OCI-LY1 (cell line): Measurements from ENCODE around the gene ATP1A4.

ENCODE experiments used
- H2AFZ ChIP-seq: fragments of 200-600 bp; sonication (generic), shearing (Covaris generic); 2 replicates; pipeline ENCODE4 v1.6.0; 2014; ENCODE audit warnings: antibody characterized with exemption, mild to moderate bottlenecking, low read length
- H3F3A ChIP-seq: fragments of 200-600 bp; sonication (generic), shearing (Covaris generic); 2 replicates; pipeline ENCODE4 v1.6.0; 2014; ENCODE audit warnings: mild to moderate bottlenecking, antibody characterized with exemption, low read length, moderate library complexity; ENCODE audit not compliant: insufficient read depth
- H3K27ac ChIP-seq: fragments of 200-600 bp; sonication (generic); 2 replicates; pipeline ENCODE4 v1.5.1; 2014; ENCODE audit warnings: low read length, mixed run types, mild to moderate bottlenecking, low read depth; ENCODE audit not compliant: poor library complexity, severe bottlenecking
- H3K27me3 ChIP-seq: fragments of 200-600 bp; sonication (generic); 2 replicates; pipeline ENCODE4 v1.6.0; 2014; ENCODE audit warnings: antibody characterized with exemption, mild to moderate bottlenecking, low read length, moderate library complexity; ENCODE audit not compliant: insufficient read depth
- H3K36me3 ChIP-seq: fragments of 200-600 bp; sonication (generic); 2 replicates; pipeline ENCODE4 v1.6.1; 2014; ENCODE audit warnings: mild to moderate bottlenecking, antibody characterized with exemption, low read length, moderate library complexity, mixed read lengths; ENCODE audit not compliant: insufficient read depth
- H3K4me1 ChIP-seq: fragments of 200-600 bp; sonication (generic); 2 replicates; pipeline ENCODE4 v1.5.1; 2014; ENCODE audit warnings: mild to moderate bottlenecking, low read length, moderate library complexity; ENCODE audit not compliant: insufficient read depth, severe bottlenecking
- H3K4me2 ChIP-seq: fragments of 200-600 bp; sonication (generic), shearing (Covaris generic); 2 replicates; pipeline ENCODE4 v1.6.1; 2014; ENCODE audit warnings: low read length
- H3K4me3 ChIP-seq: fragments of 200-600 bp; sonication (generic); 2 replicates; pipeline ENCODE4 v1.5.1; 2014; ENCODE audit warnings: low read length, low read depth, mild to moderate bottlenecking, mixed read lengths; ENCODE audit not compliant: poor library complexity, severe bottlenecking
- H3K79me2 ChIP-seq: fragments of 200-600 bp; shearing (Covaris generic); 2 replicates; pipeline ENCODE4 v1.6.1; 2016; ENCODE audit warnings: mixed run types, low read length, mixed read lengths; ENCODE audit not compliant: insufficient read depth
- H3K9ac ChIP-seq: fragments of 200-600 bp; sonication (generic), shearing (Covaris generic); 2 replicates; pipeline ENCODE4 v1.6.1; 2014; ENCODE audit warnings: mild to moderate bottlenecking, low read length, mixed read lengths
- H3K9me2 ChIP-seq: fragments of 200-600 bp; sonication (generic), shearing (Covaris generic); 2 replicates; pipeline ENCODE4 v1.6.1; 2014; ENCODE audit warnings: low read depth, mild to moderate bottlenecking, low read length, mixed read lengths
- H3K9me3 ChIP-seq: fragments of 200-600 bp; shearing (Covaris generic); 2 replicates; pipeline ENCODE4 v1.6.1; 2014; ENCODE audit warnings: low read length, mixed read lengths
- H4K20me1 ChIP-seq: fragments of 200-600 bp; sonication (generic), shearing (Covaris generic); 2 replicates; pipeline ENCODE4 v1.6.0; 2016; ENCODE audit warnings: mild to moderate bottlenecking, low read length; ENCODE audit not compliant: insufficient read depth
- EZH2 ChIP-seq: fragments of 200-600 bp; sonication (generic), shearing (Covaris generic); IDR thresholded peaks from 2 replicates; pipeline ENCODE4 v1.8.0; 2017; ENCODE audit warnings: borderline replicate concordance, mixed run types, mild to moderate bottlenecking, antibody characterized with exemption, low read length, moderate library complexity, mixed read lengths
- TF ChIP-seq, protein P1 (sequence below): fragments of 200-600 bp; sonication (generic), shearing (Covaris generic); IDR thresholded peaks from 2 replicates; pipeline ENCODE4 v1.5.1; 2017; ENCODE audit warnings: mild to moderate bottlenecking, antibody characterized with exemption, low read length, moderate library complexity, mixed read lengths

The ATP1A4 gene

DNA sequence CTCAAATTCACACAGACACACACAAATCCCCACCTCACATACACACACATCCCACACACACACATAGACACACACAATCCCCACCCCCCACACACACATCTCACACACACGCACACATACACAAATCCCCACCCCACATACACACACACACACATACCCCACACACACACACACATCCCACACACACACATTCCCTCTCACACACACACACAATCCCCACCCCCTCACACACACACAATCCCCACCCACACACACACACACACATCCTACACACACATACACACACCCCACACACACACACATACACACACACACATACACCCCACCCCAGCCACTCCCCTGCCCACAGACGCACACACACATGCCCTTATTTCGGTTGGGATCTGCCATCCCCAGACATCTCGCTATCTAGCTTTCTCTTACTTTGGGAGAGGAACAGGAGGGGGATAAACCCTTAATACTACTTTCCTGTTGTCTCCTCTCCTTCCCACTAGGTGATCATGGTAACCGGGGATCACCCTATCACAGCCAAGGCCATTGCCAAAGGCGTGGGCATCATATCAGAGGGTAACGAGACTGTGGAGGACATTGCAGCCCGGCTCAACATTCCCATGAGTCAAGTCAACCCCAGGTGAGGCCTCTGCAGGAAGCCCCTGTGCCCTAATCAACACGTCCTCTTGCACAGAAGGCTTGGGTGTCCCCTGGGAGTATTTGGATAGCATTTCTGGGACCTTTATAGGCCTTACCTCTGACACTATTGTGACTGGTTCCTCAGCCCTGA, 17.2 kb upstream of the ATP1A4 start:
- Histone ChIP-seq H3K9me2 (no peaks in the 10 kb centered on the region), H3K4me3 (no peak overlapping the region), H3K27ac (no peak overlapping the region), H3K9me3 (no peaks in the 10 kb centered on the region), H3K79me2 (no peaks in the 10 kb centered on the region), H3K36me3 (no peaks in the 10 kb centered on the region), H4K20me1 (no peaks in the 10 kb centered on the region), H3K4me2 (no peak overlapping the region), H3F3A (no peaks in the 10 kb centered on the region), H3K4me1 (no peaks in the 10 kb centered on the region), H3K9ac (no peak overlapping the region), H3K27me3 (peaks cover 10% of the 10 kb centered on the region; the same call in 1 of the 2 replicates), H2AFZ (no peak overlapping the region)
- TF ChIP-seq, protein P1, sequence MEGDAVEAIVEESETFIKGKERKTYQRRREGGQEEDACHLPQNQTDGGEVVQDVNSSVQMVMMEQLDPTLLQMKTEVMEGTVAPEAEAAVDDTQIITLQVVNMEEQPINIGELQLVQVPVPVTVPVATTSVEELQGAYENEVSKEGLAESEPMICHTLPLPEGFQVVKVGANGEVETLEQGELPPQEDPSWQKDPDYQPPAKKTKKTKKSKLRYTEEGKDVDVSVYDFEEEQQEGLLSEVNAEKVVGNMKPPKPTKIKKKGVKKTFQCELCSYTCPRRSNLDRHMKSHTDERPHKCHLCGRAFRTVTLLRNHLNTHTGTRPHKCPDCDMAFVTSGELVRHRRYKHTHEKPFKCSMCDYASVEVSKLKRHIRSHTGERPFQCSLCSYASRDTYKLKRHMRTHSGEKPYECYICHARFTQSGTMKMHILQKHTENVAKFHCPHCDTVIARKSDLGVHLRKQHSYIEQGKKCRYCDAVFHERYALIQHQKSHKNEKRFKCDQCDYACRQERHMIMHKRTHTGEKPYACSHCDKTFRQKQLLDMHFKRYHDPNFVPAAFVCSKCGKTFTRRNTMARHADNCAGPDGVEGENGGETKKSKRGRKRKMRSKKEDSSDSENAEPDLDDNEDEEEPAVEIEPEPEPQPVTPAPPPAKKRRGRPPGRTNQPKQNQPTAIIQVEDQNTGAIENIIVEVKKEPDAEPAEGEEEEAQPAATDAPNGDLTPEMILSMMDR: no peak
- no peak for TF ChIP-seq EZH2

DNA sequence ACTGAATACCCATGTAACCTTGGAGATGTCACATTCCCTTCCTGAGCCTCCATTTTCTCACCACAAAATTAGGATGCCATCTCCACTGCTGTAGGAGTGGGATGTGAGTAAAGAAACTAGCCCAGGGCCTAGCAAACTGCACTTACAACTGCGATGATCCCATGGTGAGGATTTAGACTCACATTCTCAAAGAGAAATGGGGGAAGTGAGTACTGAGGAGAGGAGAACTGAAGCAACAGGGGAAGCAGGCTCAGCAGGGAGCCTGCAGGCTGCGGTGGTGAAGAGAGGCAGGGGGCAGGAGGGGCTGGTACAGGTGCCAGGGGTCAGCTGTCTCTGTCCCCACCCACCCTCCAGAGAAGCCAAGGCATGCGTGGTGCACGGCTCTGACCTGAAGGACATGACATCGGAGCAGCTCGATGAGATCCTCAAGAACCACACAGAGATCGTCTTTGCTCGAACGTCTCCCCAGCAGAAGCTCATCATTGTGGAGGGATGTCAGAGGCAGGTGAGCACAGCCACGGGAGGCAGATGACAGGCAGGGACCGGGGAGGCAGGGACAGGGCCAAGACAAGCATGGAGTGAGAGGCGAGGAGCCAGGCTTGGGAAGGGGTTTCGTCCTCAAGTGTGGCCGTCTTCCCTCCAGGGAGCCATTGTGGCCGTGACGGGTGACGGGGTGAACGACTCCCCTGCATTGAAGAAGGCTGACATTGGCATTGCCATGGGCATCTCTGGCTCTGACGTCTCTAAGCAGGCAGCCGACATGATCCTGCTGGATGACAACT, 16.4 kb upstream of the ATP1A4 start:
- no peaks in the 10 kb centered on the region for H3K36me3 ChIP-seq

DNA sequence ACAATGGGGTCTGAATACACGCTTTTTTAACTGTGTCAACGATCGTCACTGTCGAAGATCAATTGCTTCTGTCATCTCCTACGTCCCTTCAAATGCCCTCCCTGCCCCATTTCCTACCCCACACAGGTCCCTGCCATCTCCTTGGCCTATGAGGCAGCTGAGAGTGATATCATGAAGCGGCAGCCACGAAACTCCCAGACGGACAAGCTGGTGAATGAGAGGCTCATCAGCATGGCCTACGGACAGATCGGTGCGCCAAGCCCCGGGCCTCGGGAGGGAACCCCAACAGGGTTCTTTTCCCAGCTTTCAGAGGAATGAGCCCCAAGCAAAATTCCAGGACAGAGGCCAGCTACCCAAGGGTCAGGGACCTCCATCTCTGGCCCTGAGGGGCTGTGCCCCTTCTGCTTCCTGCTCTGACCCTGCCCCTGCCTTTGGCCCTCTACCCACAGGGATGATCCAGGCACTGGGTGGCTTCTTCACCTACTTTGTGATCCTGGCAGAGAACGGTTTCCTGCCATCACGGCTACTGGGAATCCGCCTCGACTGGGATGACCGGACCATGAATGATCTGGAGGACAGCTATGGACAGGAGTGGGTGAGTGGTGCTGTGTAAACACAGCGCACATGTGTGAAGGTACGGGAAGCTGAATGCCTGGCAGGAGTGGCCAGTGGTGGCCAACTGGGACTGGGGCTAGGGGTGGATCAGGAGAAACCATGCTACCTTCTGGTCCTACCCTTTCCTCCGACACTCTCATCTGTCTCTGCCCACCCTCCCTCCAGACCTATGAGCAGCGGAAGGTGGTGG, 15.1 kb upstream of the ATP1A4 start:
- TF ChIP-seq EZH2: no peak
- TF ChIP-seq, protein P1: no peak
- no peaks in the 10 kb centered on the region for H3K36me3 ChIP-seq
- no peaks in the 10 kb centered on the region for H4K20me1 ChIP-seq
- H3K27ac ChIP-seq: no peak overlapping the region
- H3K79me2 ChIP-seq: no peaks in the 10 kb centered on the region
- H3K9ac ChIP-seq: no peak overlapping the region
- H3K4me1 ChIP-seq: no peaks in the 10 kb centered on the region
- peaks cover 7% of the 10 kb centered on the region; the same call in 1 of the 2 replicates for H3K27me3 ChIP-seq
- H3F3A ChIP-seq: no peaks in the 10 kb centered on the region
- no peak overlapping the region for H2AFZ ChIP-seq
- H3K9me3 ChIP-seq: no peaks in the 10 kb centered on the region
- no peak overlapping the region for H3K4me3 ChIP-seq
- no peak overlapping the region for H3K4me2 ChIP-seq
- no peaks in the 10 kb centered on the region for H3K9me2 ChIP-seq

More for the DNA sequence above, 16.4 kb upstream of the ATP1A4 start:
- peaks cover 7% of the 10 kb centered on the region; the same call in 1 of the 2 replicates for H3K27me3 ChIP-seq
- no peak overlapping the region for H2AFZ ChIP-seq
- no peaks in the 10 kb centered on the region for H3K9me2 ChIP-seq
- H3K79me2 ChIP-seq: no peaks in the 10 kb centered on the region
- no peak overlapping the region for H3K4me3 ChIP-seq
- TF ChIP-seq, protein P1: no peak
- no peak for TF ChIP-seq EZH2
- H3K27ac ChIP-seq: no peak overlapping the region
- no peaks in the 10 kb centered on the region for H4K20me1 ChIP-seq
- H3K4me2 ChIP-seq: no peak overlapping the region
- no peaks in the 10 kb centered on the region for H3K4me1 ChIP-seq
- no peaks in the 10 kb centered on the region for H3K9me3 ChIP-seq
- H3K9ac ChIP-seq: no peak overlapping the region
- no peaks in the 10 kb centered on the region for H3F3A ChIP-seq
